Measurements from ENCODE around the gene LMBR1. TPM values are rescaled to one million over a fixed set of nuclear protein-coding genes. Genes with fewer than 3 reads are reported as not detected.

The LMBR1 gene
- total and polyA plus RNA-seq, 2 donors (not counting 1 experiment from before 2014, with no cell fraction given): 19.7 to 85.2 TPM

GRCh38 chr7:156673454-156673853 lies 219.5 kb downstream of the LMBR1 start:
- H3K4me1 Mint-ChIP-seq: no peaks in the 10 kb centered on the region
- 90% methylated on average over 1 of the region's 6 CpGs for WGBS (ENCODE audit: insufficient coverage)
- Histone ChIP-seq H3K9me3 (ENCODE audit: control extremely low read depth in 1 of 3, control insufficient read depth in 2 of 3, insufficient read depth in 1 of 3, low read length in 2 of 3) (no peaks in the 10 kb centered on the region), H2AFZ (ENCODE audit: insufficient read depth, low read depth, low read length, poor library complexity, severe bottlenecking) (no peak overlapping the region), H3K4me1 (ENCODE audit: control insufficient read depth in 2 of 2, insufficient read depth in 2 of 2, low read length in 2 of 2) (no peaks in the 10 kb centered on the region), H3K4me2 (replicated peaks; ENCODE audit: low read depth, low read length, poor library complexity, severe bottlenecking) (no peak overlapping the region), H3K4me3 (ENCODE audit: control extremely low read depth in 1 of 5, extremely low read depth in 1 of 5, insufficient read depth in 1 of 5, low read depth in 2 of 5, low read length in 4 of 5) (no peak overlapping the region), H3K9ac (ENCODE audit: low read length) (no peak overlapping the region), H3K36me3 (replicated peaks in 1 of 2; ENCODE audit: control extremely low read depth in 1 of 2, control insufficient read depth in 1 of 2, extremely low read depth in 1 of 2, insufficient read depth in 2 of 2, low read length in 1 of 2) (peaks cover 2 to 15% of the 10 kb centered on the region in 2 experiments), H3K27ac (ENCODE audit: low read length in 2 of 2) (no peak overlapping the region), H3K79me2 (ENCODE audit: control insufficient read depth, insufficient read depth, low read length) (no peaks in the 10 kb centered on the region), H4K20me1 (ENCODE audit: control insufficient read depth, insufficient read depth, low read length, poor library complexity, severe bottlenecking) (no peaks in the 10 kb centered on the region), H3K27me3 (replicated peaks in 1 of 4; ENCODE audit: control extremely low read depth in 1 of 4, control insufficient read depth in 3 of 4, insufficient read depth in 4 of 4, low read length in 3 of 4) (no peaks in the 10 kb centered on the region)
- DNase-seq (no peak), ATAC-seq (ENCODE audit: low read depth) (no peak)
- intact Hi-C loops (cut with micrococcal nuclease): no loop called here
- no peak for TF ChIP-seq CTCF (IDR thresholded peaks at IDR 0.05)
- TF ChIP-seq EZH2 (IDR thresholded peaks at IDR 0.05; ENCODE audit: borderline replicate concordance, insufficient read depth, low read depth, low read length, poor library complexity, severe bottlenecking): no peak
- H3K4me3 Mint-ChIP-seq: no peak overlapping the region
- POLR2A ChIA-PET: no interaction called here
- H3K27me3 Mint-ChIP-seq: no peaks in the 10 kb centered on the region
- H3K27ac Mint-ChIP-seq: no peak overlapping the region
- no peaks in the 10 kb centered on the region for H3K9me3 Mint-ChIP-seq (ENCODE audit: insufficient read depth)
- CTCF ChIA-PET: no interaction called here

- Histone ChIP-seq H4K20me1 (ENCODE audit: control insufficient read depth, insufficient read depth, low read length, poor library complexity, severe bottlenecking) (no peaks in the 10 kb centered on the region), H3K4me3 (ENCODE audit: control extremely low read depth in 1 of 5, extremely low read depth in 1 of 5, insufficient read depth in 1 of 5, low read depth in 2 of 5, low read length in 4 of 5) (no peak overlapping the region), H3K36me3 (replicated peaks in 1 of 2; ENCODE audit: control extremely low read depth in 1 of 2, control insufficient read depth in 1 of 2, extremely low read depth in 1 of 2, insufficient read depth in 2 of 2, low read length in 1 of 2) (peaks cover 2 to 5% of the 10 kb centered on the region in 2 experiments), H3K27ac (ENCODE audit: low read length in 2 of 2) (no peak overlapping the region), H3K9ac (ENCODE audit: low read length) (no peak overlapping the region), H3K79me2 (ENCODE audit: control insufficient read depth, insufficient read depth, low read length) (no peaks in the 10 kb centered on the region), H3K4me1 (ENCODE audit: control insufficient read depth in 2 of 2, insufficient read depth in 2 of 2, low read length in 2 of 2) (no peaks in the 10 kb centered on the region), H3K9me3 (ENCODE audit: control extremely low read depth in 1 of 3, control insufficient read depth in 2 of 3, insufficient read depth in 1 of 3, low read length in 2 of 3) (no peaks in the 10 kb centered on the region), H3K4me2 (replicated peaks; ENCODE audit: low read depth, low read length, poor library complexity, severe bottlenecking) (no peak overlapping the region), H2AFZ (ENCODE audit: insufficient read depth, low read depth, low read length, poor library complexity, severe bottlenecking) (no peak overlapping the region), H3K27me3 (replicated peaks in 1 of 4; ENCODE audit: control extremely low read depth in 1 of 4, control insufficient read depth in 3 of 4, insufficient read depth in 4 of 4, low read length in 3 of 4) (no peaks in the 10 kb centered on the region)
- ATAC-seq (ENCODE audit: low read depth) (no peak), DNase-seq (no peak)
- TF ChIP-seq CTCF (IDR thresholded peaks at IDR 0.05) (no peak), EZH2 (IDR thresholded peaks at IDR 0.05; ENCODE audit: borderline replicate concordance, insufficient read depth, low read depth, low read length, poor library complexity, severe bottlenecking) (no peak)
- CTCF ChIA-PET: no interaction called here
- Mint-ChIP-seq H3K27me3 (no peaks in the 10 kb centered on the region), H3K9me3 (ENCODE audit: insufficient read depth) (no peaks in the 10 kb centered on the region), H3K4me1 (no peaks in the 10 kb centered on the region), H3K27ac (no peak overlapping the region), H3K4me3 (no peak overlapping the region)
- WGBS (ENCODE audit: insufficient coverage): 99% methylated on average over 16 of the region's 19 CpGs
- POLR2A ChIA-PET: no interaction called here
- intact Hi-C loops (cut with micrococcal nuclease): no loop called here
Measured at GRCh38 chr7:156669035-156669828, 223.8 kb downstream of the LMBR1 start.
